ENCODE measurements around the gene DNAJC6.

The DNAJC6 gene

GRCh38 chr1:65309304-65310077 is at the start of gene DNAJC6:
TSS of gene DNAJC6 (plus strand) at chr1:65309543. CDS start at chr1:65309746, 203 bp downstream.
- Mint-ChIP-seq H3K4me1 (peaks cover 6% of the 10 kb centered on the region), H3K27ac (no peak within 1 kb of the TSS)

GRCh38 chr1:65259816-65260215 is 49.5 kb upstream of the DNAJC6 start:
- Mint-ChIP-seq H3K27me3 (peaks cover 14% of the 10 kb centered on the region), H3K4me3 (no peak overlapping the region), H3K4me1 (peaks cover 16% of the 10 kb centered on the region), H3K36me3 (no peaks in the 10 kb centered on the region), H3K27ac (no peak overlapping the region), H3K9me3 (no peaks in the 10 kb centered on the region)
- ATAC-seq: no peak

More at GRCh38 chr1:65309304-65310077, at the start of gene DNAJC6:
- Mint-ChIP-seq H3K36me3 (no peaks in the 10 kb centered on the region), H3K9me3 (no peaks in the 10 kb centered on the region), H3K27me3 (peaks cover 37% of the 10 kb centered on the region), H3K4me3 (peak within 1 kb of the TSS; percentile 9)
- ATAC-seq: peak; percentile 64

- no peak overlapping the region for H3K4me3 Mint-ChIP-seq
- no peak for ATAC-seq
- no peak overlapping the region for H3K27ac Mint-ChIP-seq
- no peaks in the 10 kb centered on the region for H3K9me3 Mint-ChIP-seq
- no peaks in the 10 kb centered on the region for H3K36me3 Mint-ChIP-seq
- peaks cover 10% of the 10 kb centered on the region for H3K27me3 Mint-ChIP-seq
- peaks cover 13% of the 10 kb centered on the region for H3K4me1 Mint-ChIP-seq
Measured at GRCh38 chr1:65260851-65261473, 48.4 kb upstream of the DNAJC6 start.

GRCh38 chr1:65263286-65263685 is 46.1 kb upstream of the DNAJC6 start:
- H3K36me3 Mint-ChIP-seq: no peaks in the 10 kb centered on the region
- H3K27ac Mint-ChIP-seq: no peak overlapping the region
- H3K4me1 Mint-ChIP-seq: peaks cover 20% of the 10 kb centered on the region
- no peak for ATAC-seq
- no peak overlapping the region for H3K4me3 Mint-ChIP-seq
- H3K27me3 Mint-ChIP-seq: peaks cover 28% of the 10 kb centered on the region
- H3K9me3 Mint-ChIP-seq: no peaks in the 10 kb centered on the region

GRCh38 chr1:65264197-65264929 is 45.0 kb upstream of the DNAJC6 start:
- Mint-ChIP-seq H3K9me3 (no peaks in the 10 kb centered on the region), H3K4me1 (peaks cover 20% of the 10 kb centered on the region), H3K27me3 (peaks cover 28% of the 10 kb centered on the region), H3K27ac (no peak overlapping the region), H3K4me3 (peak overlapping the region; percentile 60), H3K36me3 (no peaks in the 10 kb centered on the region)
- no peak for ATAC-seq

- Mint-ChIP-seq H3K27ac (peak overlapping the region; percentile 60), H3K36me3 (no peaks in the 10 kb centered on the region), H3K4me1 (peaks cover 20% of the 10 kb centered on the region), H3K4me3 (peak overlapping the region; percentile 71), H3K27me3 (peaks cover 28% of the 10 kb centered on the region), H3K9me3 (no peaks in the 10 kb centered on the region)
- ATAC-seq: no peak
Measured at GRCh38 chr1:65265296-65265650, 44.1 kb upstream of the DNAJC6 start.

GRCh38 chr1:65265651-65266351 is 43.5 kb upstream of the DNAJC6 start:
- no peaks in the 10 kb centered on the region for H3K36me3 Mint-ChIP-seq
- no peaks in the 10 kb centered on the region for H3K9me3 Mint-ChIP-seq
- ATAC-seq: peak; percentile 62
- H3K4me3 Mint-ChIP-seq: peak overlapping the region; percentile 71
- H3K27ac Mint-ChIP-seq: peak overlapping the region; percentile 60
- peaks cover 28% of the 10 kb centered on the region for H3K27me3 Mint-ChIP-seq
- peaks cover 20% of the 10 kb centered on the region for H3K4me1 Mint-ChIP-seq

GRCh38 chr1:65266476-65266875 is 42.9 kb upstream of the DNAJC6 start:
- no peak for ATAC-seq
- Mint-ChIP-seq H3K4me3 (peak overlapping the region; percentile 18), H3K4me1 (peaks cover 20% of the 10 kb centered on the region), H3K27me3 (peaks cover 28% of the 10 kb centered on the region), H3K36me3 (no peaks in the 10 kb centered on the region), H3K9me3 (no peaks in the 10 kb centered on the region), H3K27ac (peak overlapping the region; percentile 60)

GRCh38 chr1:65267271-65267670 is 42.1 kb upstream of the DNAJC6 start:
- ATAC-seq: no peak
- Mint-ChIP-seq H3K9me3 (no peaks in the 10 kb centered on the region), H3K27me3 (peaks cover 35% of the 10 kb centered on the region), H3K4me3 (no peak overlapping the region), H3K4me1 (peaks cover 20% of the 10 kb centered on the region), H3K36me3 (no peaks in the 10 kb centered on the region), H3K27ac (no peak overlapping the region)

- no peak overlapping the region for H3K4me3 Mint-ChIP-seq
- H3K27ac Mint-ChIP-seq: no peak overlapping the region
Measured at GRCh38 chr1:65267683-65268082, 41.7 kb upstream of the DNAJC6 start.

GRCh38 chr1:65269612-65270011 is 39.7 kb upstream of the DNAJC6 start:
- H3K27ac Mint-ChIP-seq: no peak overlapping the region
- ATAC-seq: no peak
- H3K9me3 Mint-ChIP-seq: no peaks in the 10 kb centered on the region
- peaks cover 17% of the 10 kb centered on the region for H3K4me1 Mint-ChIP-seq
- no peaks in the 10 kb centered on the region for H3K36me3 Mint-ChIP-seq
- H3K4me3 Mint-ChIP-seq: no peak overlapping the region
- peaks cover 38% of the 10 kb centered on the region for H3K27me3 Mint-ChIP-seq

More at GRCh38 chr1:65267683-65268082, 41.7 kb upstream of the DNAJC6 start:
- no peak for ATAC-seq
- Mint-ChIP-seq H3K9me3 (no peaks in the 10 kb centered on the region), H3K36me3 (no peaks in the 10 kb centered on the region), H3K4me1 (peaks cover 20% of the 10 kb centered on the region), H3K27me3 (peaks cover 38% of the 10 kb centered on the region)

GRCh38 chr1:65276197-65276939 is 33.0 kb upstream of the DNAJC6 start:
- no peak overlapping the region for H3K27ac Mint-ChIP-seq
- no peaks in the 10 kb centered on the region for H3K9me3 Mint-ChIP-seq
- no peak for ATAC-seq
- H3K4me3 Mint-ChIP-seq: no peak overlapping the region
- H3K27me3 Mint-ChIP-seq: peaks cover 65% of the 10 kb centered on the region
- no peaks in the 10 kb centered on the region for H3K36me3 Mint-ChIP-seq
- no peaks in the 10 kb centered on the region for H3K4me1 Mint-ChIP-seq

- H3K9me3 Mint-ChIP-seq: no peaks in the 10 kb centered on the region
- H3K27ac Mint-ChIP-seq: no peak overlapping the region
- no peak for ATAC-seq
- peaks cover 55% of the 10 kb centered on the region for H3K27me3 Mint-ChIP-seq
- H3K36me3 Mint-ChIP-seq: no peaks in the 10 kb centered on the region
- H3K4me3 Mint-ChIP-seq: no peak overlapping the region
- no peaks in the 10 kb centered on the region for H3K4me1 Mint-ChIP-seq
Measured at GRCh38 chr1:65277605-65278347, 31.6 kb upstream of the DNAJC6 start.
